HG03439 (cell line): ENCODE data around the gene TERB1.

ENCODE experiments used
- ATAC-seq: cut with Tn5 transposase; IDR thresholded peaks from one replicate; pipeline ENCODE4 v1.9.1; 2021; ENCODE audit warnings: mild to moderate bottlenecking, moderate library complexity; ENCODE audit not compliant: unreplicated experiment

Gene TERB1

GRCh38 chr16:66751053-66751302, 50.4 kb downstream of the TERB1 start:
- ATAC-seq = no peak

GRCh38 chr16:66750279-66751052, 50.9 kb downstream of the TERB1 start:
- no peak for ATAC-seq

DNA sequence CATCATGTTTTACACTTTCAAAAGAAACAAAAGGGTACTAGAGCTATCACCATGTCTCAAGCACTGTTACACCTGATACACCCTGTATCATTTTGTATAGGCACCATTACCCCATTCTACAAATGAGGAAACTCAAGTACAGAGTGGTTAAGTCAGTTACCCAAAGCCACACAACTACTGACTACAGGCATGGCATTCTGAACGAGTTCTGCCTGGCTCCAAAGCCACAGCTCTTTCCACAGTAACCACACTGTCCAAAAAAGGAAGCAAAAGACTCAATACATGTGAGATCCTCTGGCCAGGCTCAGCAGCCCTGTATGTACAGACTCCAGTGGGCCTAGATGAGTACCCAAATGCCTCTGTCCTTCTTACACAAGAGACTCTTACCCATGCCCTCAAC, 54.7 kb downstream of the TERB1 start:
- no peak for ATAC-seq

- ATAC-seq = no peak
Measured at GRCh38 chr16:66746048-66746447, 55.3 kb downstream of the TERB1 start.

- ATAC-seq = no peak
Measured at GRCh38 chr16:66741950-66742808, 59.2 kb downstream of the TERB1 start.

DNA sequence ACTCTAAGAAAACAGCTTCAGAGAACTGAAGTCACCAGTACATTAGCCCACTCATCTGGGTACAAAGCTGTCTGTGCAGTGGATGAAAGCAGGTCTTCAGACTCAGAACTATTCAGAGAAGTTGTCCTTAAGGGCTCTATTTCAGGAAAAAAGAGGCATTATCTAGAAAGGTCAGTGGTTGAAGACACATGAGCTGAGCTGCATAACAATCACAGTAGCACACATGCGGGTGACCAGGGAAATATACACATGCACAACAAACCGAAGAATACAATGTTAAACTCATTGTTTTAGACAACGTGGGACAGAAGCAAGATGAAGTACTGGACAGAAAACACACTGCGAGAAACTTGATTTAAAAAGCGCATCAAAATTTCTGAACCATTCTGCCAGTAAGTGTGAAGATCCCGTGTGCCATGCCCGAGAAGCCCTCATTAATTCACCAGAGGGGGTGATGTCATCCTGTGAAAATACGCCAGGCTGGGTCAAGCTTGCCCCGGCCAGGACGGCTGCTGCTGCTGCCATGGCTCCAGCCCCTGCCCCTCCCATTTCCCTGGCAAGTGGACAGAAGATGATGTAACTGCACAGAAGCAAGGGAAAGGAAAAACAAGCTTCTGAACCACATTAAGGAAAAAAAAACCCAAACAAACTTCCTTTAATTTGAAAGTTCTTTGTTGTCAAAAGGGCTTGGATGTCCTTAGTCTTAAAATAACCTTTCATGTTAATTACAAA, 60.0 kb downstream of the TERB1 start:
- no peak for ATAC-seq

DNA sequence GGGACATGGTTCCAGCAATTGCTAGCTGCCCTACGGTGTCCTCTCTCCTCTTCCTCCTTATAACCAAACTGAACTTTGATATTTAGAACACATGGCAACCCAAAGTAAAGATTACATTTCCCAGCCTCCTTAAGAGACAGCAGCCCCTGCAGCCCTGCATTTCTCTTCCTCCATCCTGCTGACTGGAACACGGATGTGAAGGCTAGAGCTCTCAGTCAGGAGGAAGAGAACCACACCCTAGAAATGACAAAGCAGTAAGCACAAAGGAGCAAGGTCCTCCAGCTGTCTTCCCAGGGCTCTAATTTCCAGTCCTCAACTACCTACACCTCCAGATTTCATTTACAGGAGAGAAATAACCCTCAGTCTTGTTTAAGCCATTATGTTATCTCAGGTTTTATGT, 60.9 kb downstream of the TERB1 start:
- no peak for ATAC-seq

- no peak for ATAC-seq
Measured at GRCh38 chr16:66740010-66740409, 61.4 kb downstream of the TERB1 start.

- no peak for ATAC-seq
Measured at GRCh38 chr16:66735891-66736290, 65.5 kb downstream of the TERB1 start.

DNA sequence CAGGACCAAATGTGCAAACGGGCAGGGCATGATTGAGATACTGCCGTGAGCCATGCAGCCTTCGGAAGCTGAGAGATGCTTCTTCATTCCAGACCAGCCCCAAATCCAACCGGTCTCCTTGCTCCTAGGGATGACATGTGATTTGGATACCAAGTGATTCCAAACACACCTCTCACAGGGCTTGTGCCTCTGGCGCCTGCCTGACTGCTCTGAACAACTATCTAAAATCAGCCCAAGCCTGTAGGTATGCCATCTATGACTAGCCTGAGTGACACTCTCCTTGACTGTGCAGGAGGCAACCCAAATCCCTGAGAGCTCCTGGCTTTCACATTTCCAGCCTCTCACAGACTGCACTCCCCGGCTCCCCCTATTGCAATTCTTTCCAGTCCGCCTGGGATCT, 70.3 kb downstream of the TERB1 start:
- ATAC-seq = no peak

DNA sequence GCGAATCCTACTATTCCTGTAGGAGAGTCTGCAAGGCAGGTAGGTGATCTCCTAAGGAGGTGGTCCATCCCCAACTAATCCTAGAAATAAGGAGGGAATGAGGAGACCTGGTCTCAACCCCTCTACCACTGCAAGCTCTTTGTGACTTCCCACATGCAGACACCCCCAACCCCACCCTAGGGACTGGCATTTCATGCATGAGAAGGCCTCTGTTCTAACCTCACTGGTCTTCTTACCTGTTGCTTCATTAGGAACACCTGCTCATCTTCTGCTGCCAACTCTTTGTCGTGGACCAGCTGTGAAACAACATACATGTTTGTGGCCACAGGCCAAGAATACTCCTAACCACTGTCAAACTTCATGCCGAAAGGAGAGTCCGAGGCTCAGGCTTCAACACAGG, 72.6 kb downstream of the TERB1 start:
- no peak for ATAC-seq

GRCh38 chr16:66728117-66728787, 73.1 kb downstream of the TERB1 start:
- no peak for ATAC-seq

DNA sequence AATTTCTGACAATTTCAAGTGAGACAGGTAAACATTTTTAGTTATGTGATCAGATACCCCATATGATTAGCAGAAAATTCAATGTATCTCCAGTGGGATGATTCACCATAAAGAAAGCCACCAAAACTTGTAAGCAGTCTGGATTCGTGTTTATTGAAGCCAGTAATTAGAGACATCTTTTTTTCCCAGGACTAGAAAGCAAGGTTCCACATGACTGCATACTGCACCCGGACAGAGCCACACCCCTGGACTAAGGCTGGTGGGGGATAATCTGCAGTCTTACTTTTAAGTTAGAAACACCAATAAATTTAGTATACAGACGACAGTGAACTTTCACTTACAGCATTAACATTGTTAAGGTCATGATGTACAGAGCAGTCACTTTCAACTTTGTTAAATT, 80.6 kb downstream of the TERB1 start:
- no peak for ATAC-seq

DNA sequence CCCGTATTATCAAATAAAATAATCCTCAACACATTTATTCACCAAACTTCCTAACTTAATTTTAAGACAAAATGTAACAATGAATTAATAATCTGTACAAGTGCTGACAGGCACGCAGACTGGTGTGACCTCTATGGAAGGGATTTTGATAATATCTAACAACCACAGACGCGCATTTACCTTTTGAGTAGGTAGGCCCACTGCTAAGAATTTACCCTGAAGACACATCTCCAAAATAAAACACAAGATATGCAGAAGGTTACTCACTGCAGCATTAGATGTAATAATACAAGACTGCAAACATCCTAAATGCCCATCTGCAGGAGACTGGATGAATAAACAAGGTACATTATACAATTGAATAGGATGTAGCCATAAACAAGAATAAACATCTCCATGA, 82.1 kb downstream of the TERB1 start:
- ATAC-seq = no peak

- ATAC-seq = no peak
Measured at GRCh38 chr16:66717776-66718175, 83.6 kb downstream of the TERB1 start.

DNA sequence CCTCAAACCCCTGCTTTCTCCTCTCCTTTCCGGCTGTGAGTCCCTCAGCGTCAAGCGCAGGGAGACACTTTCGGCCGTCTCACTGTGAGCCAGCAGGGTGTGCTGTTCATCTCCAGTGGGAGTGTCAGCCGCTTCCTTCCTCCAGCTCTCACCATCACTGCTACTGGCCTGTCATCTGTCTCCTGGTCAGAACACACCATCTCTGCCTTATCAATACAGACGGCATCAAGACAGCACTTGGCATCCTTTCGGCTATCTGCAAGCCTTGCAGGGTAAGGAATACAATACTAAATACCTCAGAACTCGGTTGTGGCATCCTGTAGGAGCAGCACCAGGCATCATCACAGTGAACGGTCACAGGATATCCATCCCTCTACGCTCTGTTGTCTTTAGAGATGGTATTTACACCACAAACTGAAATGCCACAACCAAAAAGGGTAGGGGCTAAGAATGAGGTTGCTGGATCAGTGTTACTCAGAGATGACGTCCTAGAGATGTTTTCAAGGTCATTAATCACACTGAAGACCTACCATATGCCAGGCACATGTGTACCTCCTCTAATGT, 84.2 kb downstream of the TERB1 start:
- ATAC-seq = no peak

DNA sequence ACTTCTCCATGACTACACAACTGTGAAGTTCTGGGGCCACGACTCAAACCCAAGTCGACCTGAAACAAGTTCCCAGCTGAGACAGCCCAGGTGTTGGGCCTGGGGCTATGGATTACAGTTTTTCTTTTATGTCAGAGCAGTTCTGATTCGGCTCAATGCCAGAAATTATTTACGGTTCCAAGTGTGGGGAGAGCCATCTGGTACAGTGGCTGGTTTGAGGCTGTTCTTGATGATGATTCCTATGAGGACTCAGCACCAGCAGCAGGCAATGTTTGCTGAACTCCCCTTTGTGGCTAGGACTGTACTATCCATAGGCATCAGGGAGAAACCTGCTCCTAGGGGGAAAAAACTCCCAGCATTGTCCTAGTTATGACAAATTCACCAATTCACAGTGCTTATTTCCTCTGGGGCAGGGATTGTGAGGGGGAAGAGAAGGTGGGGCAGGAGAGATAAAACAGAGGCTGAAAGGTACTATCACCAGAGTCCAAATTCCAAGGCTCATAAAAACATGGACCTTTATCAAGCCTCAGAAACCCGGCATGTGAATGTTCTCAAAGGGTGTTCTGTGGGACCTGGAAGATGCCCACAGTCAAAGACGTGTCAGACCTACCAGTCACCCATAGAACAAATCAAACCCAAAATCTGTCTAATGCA, 86.6 kb downstream of the TERB1 start:
- no peak for ATAC-seq

DNA sequence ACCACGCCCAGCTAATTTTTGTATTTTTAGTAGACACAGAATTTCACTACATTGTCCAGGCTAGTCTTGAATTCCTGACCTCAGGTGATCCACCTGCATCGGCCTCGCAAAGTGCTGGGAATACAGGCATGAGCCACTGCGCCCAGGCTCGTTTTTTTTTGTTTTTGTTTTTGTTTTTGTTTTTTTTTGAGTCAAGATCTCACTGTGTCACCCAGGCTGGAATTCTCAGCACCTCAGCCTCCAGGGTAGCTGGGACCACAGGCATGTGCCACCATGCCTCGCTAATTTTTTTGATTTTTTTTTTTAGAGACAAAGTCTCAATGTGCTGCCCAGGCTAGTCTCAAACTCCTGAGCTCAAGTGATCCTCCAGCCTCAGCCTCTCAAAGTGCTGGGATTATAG, 87.3 kb downstream of the TERB1 start:
- ATAC-seq = no peak

DNA sequence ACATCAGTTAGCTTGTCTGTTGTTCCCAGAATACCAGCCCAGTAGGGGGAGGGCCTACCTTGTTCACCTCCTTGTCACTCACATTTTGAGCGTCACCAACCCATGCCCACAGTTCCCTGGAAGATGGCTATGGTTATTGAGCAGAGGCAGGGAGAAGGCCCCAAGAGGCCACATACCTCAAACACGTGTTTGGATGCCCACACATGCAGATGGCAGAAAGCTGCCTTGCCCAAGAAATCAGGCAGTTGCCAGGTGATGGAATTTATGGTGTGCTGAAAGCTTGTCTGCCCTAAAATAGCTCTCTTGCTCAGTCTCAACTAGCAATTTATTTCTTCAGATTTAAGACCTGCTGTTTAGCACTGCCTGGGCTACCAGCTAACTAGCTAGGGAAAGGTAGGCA, 88.3 kb downstream of the TERB1 start:
- no peak for ATAC-seq

GRCh38 chr16:66712512-66712911, 88.9 kb downstream of the TERB1 start:
- ATAC-seq = no peak

DNA sequence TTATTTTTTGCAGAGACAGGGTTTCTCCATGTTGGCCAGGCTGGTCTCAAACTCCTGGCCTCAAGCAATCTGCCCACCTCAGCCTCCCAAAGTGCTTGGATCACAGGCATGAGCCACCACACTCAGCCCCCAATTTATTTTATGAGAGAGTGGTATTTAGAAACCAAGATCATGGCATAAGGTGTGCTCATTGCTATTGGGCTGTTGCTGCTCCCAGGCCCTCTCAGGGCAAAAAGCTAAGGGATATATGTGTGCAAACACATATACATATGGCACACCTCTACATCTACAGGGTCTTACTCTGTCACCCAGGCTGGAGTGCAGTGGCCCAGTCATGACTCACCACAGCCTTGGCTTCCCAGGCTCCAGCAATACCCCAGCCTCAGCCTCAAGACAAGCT, 89.8 kb downstream of the TERB1 start:
- ATAC-seq = no peak
